ENCODE data around the gene ABCA8.

GRCh38 chr17:68853439-68853838 is 101.8 kb downstream of the ABCA8 start:
- TF ChIP-seq CTCF (IDR thresholded peaks at IDR 0.05; ENCODE audit: low read length) (no peak), EZH2phosphoT487 (IDR thresholded peaks at IDR 0.05; ENCODE audit: low read length) (no peak)
